ENCODE data around the gene PGBD1. TPM values are rescaled to one million over a fixed set of nuclear protein-coding genes. Genes with fewer than 3 reads are reported as not detected.

The PGBD1 gene
- total and polyA plus RNA-seq, 10 of the 15 experiments (the other 5 are each of a cell fraction or from before 2014, with no cell fraction given) = 1.9 to 4.9 (median 3.8) TPM

DNA sequence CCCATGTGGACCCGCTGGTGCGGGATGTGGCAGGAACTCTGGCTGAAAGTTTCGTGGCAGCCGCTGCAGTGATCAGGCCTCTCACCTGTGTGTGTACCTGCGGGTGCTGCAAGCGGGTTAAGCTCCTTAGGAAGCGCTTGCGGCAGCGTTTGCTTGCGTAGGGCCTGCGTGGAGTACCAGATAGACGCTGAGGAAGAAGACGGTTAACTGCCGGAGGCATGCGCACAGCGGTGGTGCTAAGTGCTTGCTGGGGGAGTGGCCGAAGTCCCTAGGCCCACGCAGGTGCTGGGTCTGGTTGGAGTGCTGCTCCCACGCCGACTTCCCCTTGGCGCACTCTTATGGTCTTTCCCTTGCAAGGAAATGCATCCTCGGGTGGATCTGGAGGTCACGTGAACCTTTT lies 31.6 kb downstream of the PGBD1 start:
- BruUV-seq (replicated peaks) = no TSS peak
- POLR2A ChIA-PET = no interaction called here
- TF ChIP-seq ZNF217 (IDR thresholded peaks at IDR 0.05) (no peak), ELK1 (IDR thresholded peaks at IDR 0.05; ENCODE audit: low read depth, low read length) (no peak), CUX1 (IDR thresholded peaks at IDR 0.05; ENCODE audit: insufficient replicate concordance, low read depth, low read length) (no peak), SRF (IDR thresholded peaks at IDR 0.05; ENCODE audit: low read depth in 2 of 2, low read length in 2 of 2) (no peak), JUNB (IDR thresholded peaks at IDR 0.05) (no peak), NFYA (IDR thresholded peaks at IDR 0.05; ENCODE audit: borderline replicate concordance, low read depth, low read length) (no peak), ZBTB11 (CRISPR knock-in tag; IDR thresholded peaks at IDR 0.05) (no peak), KDM1A (IDR thresholded peaks at IDR 0.05; ENCODE audit: borderline replicate concordance) (no peak), SIX5 (IDR thresholded peaks at IDR 0.05; ENCODE audit: low read depth, low read length, severe bottlenecking) (no peak), BCL3 (IDR thresholded peaks at IDR 0.05; ENCODE audit: borderline replicate concordance, insufficient read depth, low read depth, low read length, poor library complexity, severe bottlenecking) (no peak), NR2C2 (IDR thresholded peaks at IDR 0.05; ENCODE audit: borderline replicate concordance, control insufficient read depth, insufficient read length, low read depth) (no peak)
- TF ChIP-seq, protein P1, sequence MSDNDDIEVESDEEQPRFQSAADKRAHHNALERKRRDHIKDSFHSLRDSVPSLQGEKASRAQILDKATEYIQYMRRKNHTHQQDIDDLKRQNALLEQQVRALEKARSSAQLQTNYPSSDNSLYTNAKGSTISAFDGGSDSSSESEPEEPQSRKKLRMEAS (IDR thresholded peaks at IDR 0.05; ENCODE audit: low read depth, low read length) = no peak

More for the DNA sequence above, 31.6 kb downstream of the PGBD1 start:
- ATAC-seq (no peak), DNase-seq (ENCODE audit: low read depth, low spot score) (no peak), FAIRE-seq (no peak)
- ChIA-PET SMC1A (ENCODE audit: uncharacterized antibody, unreplicated experiment) (interaction anchor here (0.7 to 1.6 kb wide), 2 partner anchors 15 to 37 kb away, joined by 3 to 4 read pairs; partner anchors contain the start of gene ZKSCAN3), RAD21 (ENCODE audit: unreplicated experiment) (no interaction called here), CTCF (interaction anchor here (0.7 to 1.7 kb wide), 2 partner anchors 27 to 70 kb away, joined by 3 to 6 read pairs; no protein-coding TSS in a partner anchor)
- H3K79me2 ChIP-seq (ENCODE audit: control insufficient read depth, insufficient read depth, low read length) = no peaks in the 10 kb centered on the region
- H2AFZ ChIP-seq (ENCODE audit: control insufficient read depth, low read depth, low read length) = no peak overlapping the region
- no peak overlapping the region for H3K4me3 ChIP-seq
- H4K20me1 ChIP-seq (ENCODE audit: control insufficient read depth, insufficient read depth) = no peaks in the 10 kb centered on the region
- in situ Hi-C loops (cut with MboI) (no loop called here), intact Hi-C loops (cut with micrococcal nuclease; ENCODE audit: unreplicated experiment) (no loop called here)
- no peak overlapping the region for H3K4me2 ChIP-seq (ENCODE audit: control insufficient read depth, insufficient read depth)
- H3K9ac ChIP-seq (ENCODE audit: control insufficient read depth, insufficient read depth, low read length) = no peak overlapping the region
- no peaks in the 10 kb centered on the region for H3K27me3 ChIP-seq (replicated peaks in 1 of 2; ENCODE audit: control insufficient read depth in 2 of 2, insufficient read depth in 2 of 2, low read length in 1 of 2)
- H3K4me1 ChIP-seq (ENCODE audit: control insufficient read depth, insufficient read depth, low read length) = no peaks in the 10 kb centered on the region; the same call in 1 of the 2 replicates
- H3K9me3 ChIP-seq (replicated peaks; ENCODE audit: control insufficient read depth, insufficient read depth, low read length) = no peaks in the 10 kb centered on the region
- H3K27ac ChIP-seq (ENCODE audit: control insufficient read depth, insufficient read depth) = no peak overlapping the region
- H3K36me3 ChIP-seq (ENCODE audit: control insufficient read depth in 2 of 2, insufficient read depth in 2 of 2, low read length in 1 of 2) = no peaks in the 10 kb centered on the region
- WGBS (ENCODE audit: insufficient coverage, insufficient replicate concordance, low lambda C conversion rate, missing lambda C conversion rate) = 86% methylated on average over 23 of the region's 23 CpGs
